Loucy (cell line): ENCODE results near the gene OBP2A.

Experiments used
- EZH2phosphoT487 ChIP-seq: fragments of 200-600 bp; IDR thresholded peaks from 2 replicates; pipeline ENCODE4 v1.6.1; 2018; ENCODE audit warnings: antibody characterized with exemption, mild to moderate bottlenecking, moderate library complexity, borderline replicate concordance
- TF ChIP-seq, protein P1 (sequence below): fragments of 200-600 bp; sonication (generic); conservative IDR thresholded peaks from 2 replicates; pipeline ENCODE4 v1.5.1; 2014; ENCODE audit warnings: mild to moderate bottlenecking, antibody characterized with exemption, low read length

GRCh38 chr9:135500525-135501260 is 45.2 kb upstream of the OBP2A start, which contains the start of gene MRPS2:
- TF ChIP-seq, protein P1, sequence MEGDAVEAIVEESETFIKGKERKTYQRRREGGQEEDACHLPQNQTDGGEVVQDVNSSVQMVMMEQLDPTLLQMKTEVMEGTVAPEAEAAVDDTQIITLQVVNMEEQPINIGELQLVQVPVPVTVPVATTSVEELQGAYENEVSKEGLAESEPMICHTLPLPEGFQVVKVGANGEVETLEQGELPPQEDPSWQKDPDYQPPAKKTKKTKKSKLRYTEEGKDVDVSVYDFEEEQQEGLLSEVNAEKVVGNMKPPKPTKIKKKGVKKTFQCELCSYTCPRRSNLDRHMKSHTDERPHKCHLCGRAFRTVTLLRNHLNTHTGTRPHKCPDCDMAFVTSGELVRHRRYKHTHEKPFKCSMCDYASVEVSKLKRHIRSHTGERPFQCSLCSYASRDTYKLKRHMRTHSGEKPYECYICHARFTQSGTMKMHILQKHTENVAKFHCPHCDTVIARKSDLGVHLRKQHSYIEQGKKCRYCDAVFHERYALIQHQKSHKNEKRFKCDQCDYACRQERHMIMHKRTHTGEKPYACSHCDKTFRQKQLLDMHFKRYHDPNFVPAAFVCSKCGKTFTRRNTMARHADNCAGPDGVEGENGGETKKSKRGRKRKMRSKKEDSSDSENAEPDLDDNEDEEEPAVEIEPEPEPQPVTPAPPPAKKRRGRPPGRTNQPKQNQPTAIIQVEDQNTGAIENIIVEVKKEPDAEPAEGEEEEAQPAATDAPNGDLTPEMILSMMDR, result peak; percentile 68
- TF ChIP-seq EZH2phosphoT487, result no peak
